Central memory CD4-positive, alpha-beta T cell (primary cell): ENCODE results near the gene OSBPL7.

Source experiments
- DNase-seq: peaks from one replicate; pipeline ENCODE4 v3.0.0; 2022

The OSBPL7 gene

DNA sequence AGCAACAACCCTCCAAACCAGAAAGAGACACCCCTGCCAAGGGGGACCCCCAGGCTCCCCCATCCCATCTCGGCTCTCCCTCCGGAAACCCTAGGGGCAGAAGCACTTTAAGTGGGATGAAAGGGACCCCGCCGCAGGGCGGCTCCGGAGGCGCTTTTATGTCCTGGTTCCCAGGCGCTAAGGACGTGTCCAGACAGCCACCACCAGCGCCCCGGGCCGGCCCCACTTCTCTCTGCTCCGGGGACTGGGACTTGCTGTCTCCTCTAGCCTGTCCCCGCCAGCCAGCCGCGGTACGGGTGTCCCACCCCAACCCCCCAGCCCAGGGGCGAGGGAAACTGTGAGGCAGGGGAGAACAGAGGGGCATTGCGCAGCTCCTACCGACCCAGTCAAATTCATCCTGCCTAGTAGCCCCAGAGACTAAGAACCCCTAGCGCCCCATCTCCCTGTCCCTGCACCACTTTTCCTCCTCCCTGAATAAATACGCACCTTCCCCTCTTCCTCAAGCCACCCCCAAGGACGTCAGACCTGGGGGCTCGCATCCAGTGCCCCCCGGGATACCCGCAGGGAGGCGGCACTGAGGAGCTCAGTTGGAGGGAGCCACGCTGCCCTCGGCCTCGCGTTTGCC, 25.2 kb upstream of the OSBPL7 start:
- DNase-seq, result no peak

DNA sequence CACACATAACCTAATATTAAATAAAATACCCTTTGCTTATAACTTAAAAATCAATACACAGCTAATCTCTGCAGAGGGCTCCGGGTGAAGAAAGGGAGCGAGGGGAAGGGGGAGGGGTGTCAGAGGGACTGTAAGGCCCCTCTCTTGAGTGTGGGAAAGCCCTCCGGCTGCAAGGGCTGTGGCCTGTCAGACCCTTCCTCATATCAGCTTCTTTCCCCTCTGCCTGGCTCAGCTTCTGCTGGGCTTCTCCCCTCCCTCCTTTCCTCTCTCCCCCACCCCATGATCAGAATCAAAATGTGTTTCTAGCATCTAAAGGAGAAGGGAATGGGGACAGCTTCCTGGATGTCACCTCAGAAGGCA, 24.1 kb upstream of the OSBPL7 start:
- DNase-seq, result no peak

DNA sequence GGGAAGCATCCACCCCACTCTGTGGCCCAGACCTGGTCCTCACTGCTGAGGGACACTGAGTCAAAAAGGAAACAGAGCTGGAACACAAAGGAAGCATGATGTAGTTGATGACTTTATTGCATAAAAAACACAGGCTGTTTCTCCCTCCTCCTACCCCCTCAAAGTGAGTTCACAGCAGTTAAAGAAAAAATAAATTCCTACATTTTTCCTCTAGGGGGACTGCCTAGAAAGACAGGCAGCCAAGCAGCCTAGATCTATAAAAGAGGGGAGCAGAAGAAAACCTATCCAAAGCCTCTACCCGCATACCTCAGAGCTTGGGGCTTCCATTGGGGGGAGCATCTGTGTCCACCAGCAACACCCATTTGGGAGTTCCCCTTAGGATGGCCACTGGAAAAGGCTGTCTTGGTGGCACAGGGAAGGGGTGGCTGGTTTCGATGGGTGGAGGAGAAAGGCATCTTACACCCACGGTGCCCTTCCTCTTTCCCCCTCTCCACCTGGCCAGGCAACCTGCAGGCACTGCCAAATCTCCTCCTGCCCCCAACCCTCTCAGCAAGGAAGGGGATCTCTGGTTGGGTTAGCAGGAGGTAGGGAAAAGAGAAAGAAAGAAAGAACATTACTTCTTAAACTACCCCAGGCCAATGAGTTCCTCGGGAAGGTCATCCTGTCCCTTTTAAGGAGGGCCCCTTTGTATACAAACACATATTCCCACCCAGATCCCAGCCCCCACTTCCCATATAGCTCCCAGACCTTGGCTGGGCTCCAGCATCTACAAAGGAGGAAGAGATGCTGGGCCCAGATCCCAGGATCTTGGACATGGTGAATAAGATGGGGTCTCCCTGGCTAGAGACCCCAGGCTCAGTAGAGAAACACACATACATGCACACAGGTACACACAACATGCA, 23.5 kb upstream of the OSBPL7 start:
- DNase-seq, result no peak

DNA sequence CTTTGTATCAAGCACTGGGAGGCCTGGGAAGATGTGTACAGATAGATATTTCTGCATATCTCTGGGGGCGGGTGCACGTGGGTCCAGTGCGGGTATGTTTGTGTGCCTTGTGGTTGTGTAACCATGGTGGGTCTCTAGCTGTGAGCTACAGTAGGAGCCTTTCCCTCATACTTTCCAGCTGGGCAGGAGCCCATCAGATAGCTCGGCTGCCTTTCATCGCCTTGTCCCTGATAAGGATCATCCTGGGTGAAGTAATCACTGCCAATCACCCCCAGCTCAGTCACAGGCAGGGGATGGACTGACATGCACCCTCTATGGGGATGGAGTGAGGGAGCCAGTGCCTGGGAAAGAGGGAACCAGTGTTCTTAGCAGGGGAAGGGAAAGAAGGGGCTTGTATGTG, 22.6 kb upstream of the OSBPL7 start:
- DNase-seq, result no peak

DNA sequence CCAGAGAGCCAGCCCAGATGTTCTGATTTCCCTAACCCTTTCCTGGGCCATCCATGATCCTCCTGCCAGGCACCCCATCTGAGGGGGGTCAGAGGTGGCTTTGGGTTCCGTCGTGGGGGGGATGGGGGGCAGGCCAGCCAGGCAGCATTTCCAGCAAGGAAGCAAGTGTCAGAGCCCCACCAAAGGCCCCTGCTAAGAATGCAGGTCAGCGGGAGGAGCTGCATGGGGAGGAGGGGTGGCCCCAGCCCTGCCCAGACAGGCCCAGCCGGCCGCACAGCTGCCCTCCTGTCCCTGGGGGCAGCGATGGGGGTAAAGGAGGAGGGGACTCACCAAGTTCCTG, 21.8 kb upstream of the OSBPL7 start:
- no peak for DNase-seq

DNA sequence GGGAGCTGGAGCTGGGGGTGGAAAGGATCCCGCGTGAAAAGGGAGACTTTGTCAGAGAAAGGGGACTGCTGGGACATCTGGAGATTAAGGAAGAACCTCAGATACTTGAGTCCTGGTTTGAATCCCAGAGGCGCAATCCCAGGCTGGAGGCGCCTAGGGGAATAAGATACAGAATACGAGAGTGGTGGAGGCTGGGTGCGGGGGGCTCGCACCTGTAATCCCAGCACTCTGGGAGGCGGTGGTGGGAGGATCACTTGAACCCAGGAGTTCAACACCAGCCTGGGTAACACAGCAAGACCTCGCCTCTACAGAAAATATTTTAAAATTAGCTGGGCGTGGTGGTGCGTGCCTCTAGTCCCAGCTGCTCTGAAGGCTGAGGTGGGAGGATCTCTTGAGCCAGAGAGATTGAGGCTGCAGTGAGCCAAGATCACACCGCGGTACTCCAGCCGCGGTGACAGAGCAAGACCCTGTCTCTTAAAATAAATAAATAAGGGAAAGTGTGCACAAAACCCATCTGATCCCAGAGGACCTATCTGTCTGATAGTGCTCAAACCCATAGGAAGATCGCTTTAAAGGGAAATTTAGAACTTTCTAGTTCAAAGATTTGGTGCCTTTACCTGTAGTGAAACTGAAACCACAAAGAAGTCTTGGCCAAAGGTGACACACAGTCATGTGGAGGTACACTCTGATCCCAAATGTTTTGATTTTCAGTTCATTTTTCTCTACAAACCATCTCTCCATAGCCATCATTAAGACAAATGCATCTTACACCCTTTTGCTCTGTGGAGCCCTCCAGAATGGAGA, 20.1 kb upstream of the OSBPL7 start:
- DNase-seq, result no peak

DNA sequence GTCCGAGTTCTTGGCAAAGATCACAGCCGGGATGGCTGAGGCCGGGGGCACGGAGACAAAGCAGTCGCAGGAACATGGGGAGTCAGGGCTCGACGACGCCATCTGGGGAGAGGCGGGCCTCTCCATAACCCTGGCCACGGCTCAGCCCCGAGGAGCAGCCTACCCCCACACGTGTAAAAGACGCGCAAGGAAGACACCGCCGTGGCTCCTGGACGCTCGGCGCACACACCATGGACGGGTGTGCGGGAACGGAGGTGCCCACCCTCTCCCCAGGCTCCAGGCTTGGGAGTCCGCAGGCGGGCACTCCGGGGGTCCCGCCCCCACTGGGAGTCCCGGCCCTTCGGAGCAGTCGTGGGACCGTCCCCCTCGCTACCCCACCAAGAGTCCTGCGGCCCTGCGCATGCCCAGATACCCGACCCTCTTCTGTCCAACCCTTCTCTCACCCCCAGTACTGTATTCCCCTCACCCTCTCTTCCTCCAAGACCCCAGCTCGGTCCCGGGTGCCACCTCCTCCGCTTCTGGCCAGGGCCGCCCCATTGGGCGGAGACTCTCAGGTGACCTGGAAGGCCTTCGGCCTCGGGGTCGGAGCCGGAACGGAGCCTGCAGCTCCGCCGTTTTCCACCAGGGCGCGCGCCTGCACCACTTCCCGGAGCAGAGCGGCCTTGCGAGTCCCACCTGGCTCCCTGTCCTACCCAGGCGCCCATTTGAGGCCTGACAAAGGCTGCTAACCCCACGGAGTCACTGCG, 19.3 kb upstream of the OSBPL7 start, which contains the start of gene SCRN2:
TSS of gene SCRN2 (minus strand) at position 532 of the 746 bp plus-strand sequence. CDS start at position 102, 430 bp downstream.
- peak; percentile 76 for DNase-seq

DNA sequence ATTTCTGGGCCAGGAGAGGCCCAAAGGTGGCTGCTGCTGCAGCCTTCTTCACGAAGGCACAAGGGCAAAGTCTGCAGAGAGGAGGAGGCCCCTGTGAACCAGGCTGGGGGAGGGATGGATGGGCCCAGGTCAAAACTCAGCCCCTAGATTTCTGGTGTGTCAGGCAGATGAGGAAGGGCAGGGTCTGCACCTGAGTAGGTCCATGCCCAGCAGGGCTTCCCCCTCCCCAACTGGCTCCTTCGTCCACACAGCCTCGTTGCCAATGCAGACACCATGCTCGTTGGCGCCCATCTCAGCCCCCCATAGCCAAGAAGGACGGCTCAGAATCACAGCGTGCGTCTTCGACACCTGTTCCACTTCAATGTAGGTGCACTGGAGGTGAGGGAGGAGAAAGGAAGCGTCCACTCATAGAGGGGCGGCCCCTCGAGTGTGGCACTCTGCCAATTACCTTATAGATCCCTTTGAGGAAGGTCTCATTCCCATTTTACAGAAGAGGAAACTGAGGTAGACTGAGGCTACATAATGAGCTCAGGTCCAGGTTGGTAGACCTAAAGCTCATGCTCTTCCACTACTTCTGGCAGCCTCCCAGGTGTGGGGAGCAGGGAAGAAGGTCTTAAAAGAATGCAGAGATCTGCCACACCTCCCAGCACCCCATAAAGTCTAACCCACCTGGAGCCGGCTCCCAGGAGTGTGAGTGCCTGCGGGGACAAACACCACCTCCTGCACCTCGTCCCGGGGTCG, 18.6 kb upstream of the OSBPL7 start:
- no peak for DNase-seq

DNA sequence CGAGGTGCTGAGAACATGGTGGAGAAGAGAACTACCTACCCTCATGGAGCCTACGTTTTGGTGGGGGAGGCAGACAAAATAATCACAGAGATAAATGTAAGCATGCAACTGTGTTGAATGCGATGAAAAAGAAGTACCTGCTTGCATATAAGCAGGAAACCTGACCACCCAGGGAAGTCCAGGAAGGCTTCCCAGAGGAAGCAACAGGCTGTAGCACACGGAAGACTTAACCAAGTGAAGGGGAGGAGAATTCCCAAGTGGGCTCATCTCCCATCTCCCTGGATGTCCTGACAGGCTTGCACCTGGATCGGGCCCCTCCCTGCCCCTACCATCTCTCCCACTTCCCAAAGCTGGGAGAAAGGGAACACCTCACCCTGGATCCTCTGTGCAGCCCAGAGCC, 17.5 kb upstream of the OSBPL7 start:
- DNase-seq, result no peak

DNA sequence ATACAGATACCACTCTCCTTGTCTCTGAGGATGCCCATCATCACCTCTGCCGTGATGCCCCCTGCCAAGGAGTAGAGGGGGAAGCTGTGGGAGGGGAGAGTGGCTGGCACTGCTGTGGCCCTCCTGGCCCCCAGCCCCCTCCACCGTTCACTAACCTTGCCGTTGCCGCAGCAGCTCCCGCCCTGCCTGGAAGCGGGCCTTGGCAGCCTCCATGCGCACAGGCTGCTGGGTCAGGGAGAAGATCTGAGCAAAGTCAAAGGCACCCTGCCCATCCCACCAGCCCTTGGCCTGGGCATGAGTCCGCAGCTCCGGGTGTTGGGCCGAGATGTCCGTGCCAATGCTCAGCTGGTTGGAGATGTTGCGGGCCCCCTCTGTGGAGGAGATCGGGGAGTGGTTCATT, 17.0 kb upstream of the OSBPL7 start:
- DNase-seq, result no peak

DNA sequence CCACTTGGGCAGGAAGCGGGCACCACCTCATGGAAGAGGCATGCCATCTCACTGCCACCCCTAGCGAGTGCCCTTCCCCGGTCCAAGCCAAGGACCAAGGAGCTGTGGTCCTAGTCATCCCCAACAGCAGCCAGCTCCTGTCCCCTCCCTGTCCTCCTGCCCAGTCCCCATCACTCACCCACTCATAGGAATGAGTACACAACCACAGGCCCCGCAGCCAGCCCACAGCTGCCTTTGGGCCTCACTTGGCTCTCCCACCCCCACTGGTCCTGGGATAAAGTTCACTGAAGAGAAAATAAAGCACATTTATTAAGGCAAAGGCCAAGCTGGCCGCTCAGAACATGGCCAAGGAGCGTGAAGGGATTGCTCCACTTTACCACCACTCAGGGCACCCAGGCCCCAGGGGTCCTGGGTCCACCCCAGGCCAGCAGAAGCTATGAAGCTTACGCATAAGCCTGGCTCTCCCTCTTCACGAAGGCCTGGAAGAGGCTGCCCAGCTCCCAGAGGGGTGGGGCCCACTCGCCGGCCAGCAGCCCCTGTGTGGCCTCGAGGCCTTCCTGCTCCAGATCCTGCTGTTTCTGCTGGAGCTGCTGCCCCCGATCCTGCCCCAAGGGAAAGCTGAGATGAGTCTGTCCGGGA, 15.9 kb upstream of the OSBPL7 start:
- DNase-seq, result no peak

DNA sequence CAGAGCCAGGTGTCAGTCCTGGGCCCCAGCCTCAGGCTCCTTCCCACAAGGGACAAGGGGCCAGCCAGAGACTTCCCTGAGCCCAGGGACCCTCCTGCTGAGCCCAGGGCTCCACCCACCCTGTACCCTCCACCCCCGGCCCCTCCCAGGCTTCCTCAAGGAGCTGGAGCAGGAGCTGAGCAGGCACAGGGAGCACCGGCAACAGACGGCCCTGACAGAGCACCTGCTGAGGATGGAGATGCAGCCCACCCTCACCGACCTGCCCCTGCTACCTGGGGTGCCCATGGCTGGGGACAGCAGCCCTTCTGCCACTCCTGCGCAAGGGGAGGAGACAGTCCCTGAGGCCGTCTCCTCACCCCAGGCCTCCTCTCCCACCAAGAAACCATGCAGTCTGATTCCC, 15.0 kb upstream of the OSBPL7 start:
- no peak for DNase-seq

DNA sequence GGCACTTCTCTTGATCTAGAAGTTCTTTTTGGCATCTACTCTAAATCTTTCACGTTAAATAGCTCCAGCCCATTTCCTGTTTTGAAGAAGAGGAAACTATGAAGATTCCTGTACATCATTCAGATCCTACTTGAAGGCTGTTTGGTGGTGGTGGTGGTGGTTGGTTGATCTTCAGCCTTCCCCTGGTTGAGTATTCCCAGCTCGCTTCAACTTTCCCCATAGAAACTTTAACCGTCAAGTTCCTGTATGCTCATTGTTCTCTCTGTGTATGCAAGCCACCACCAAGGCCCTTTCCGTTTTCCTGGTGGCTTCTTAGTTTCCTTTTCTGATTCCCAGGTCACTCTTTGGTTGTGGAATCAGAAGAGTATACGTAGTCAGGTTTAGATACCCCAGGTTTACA, 13.2 kb upstream of the OSBPL7 start:
- DNase-seq, result no peak

DNA sequence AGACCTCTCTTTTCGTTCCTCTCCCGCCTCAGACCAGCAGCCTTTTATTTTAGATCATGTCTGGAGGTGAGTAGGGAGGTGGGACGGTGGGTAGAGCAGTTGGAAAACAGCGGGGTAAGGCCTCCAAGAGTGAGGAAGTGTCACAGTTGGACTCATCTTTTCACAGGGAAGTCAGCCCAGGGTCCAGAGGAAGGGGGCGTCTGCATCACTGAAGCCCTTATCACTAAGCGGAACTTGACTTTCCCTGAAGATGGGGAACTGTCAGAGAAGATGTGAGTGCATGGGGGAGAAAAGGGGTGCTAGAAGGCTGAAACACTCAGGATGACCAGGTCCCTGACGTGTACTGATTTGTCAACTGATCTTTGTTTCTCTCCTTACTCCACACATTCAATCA, 10.3 kb upstream of the OSBPL7 start:
- DNase-seq, result no peak

DNA sequence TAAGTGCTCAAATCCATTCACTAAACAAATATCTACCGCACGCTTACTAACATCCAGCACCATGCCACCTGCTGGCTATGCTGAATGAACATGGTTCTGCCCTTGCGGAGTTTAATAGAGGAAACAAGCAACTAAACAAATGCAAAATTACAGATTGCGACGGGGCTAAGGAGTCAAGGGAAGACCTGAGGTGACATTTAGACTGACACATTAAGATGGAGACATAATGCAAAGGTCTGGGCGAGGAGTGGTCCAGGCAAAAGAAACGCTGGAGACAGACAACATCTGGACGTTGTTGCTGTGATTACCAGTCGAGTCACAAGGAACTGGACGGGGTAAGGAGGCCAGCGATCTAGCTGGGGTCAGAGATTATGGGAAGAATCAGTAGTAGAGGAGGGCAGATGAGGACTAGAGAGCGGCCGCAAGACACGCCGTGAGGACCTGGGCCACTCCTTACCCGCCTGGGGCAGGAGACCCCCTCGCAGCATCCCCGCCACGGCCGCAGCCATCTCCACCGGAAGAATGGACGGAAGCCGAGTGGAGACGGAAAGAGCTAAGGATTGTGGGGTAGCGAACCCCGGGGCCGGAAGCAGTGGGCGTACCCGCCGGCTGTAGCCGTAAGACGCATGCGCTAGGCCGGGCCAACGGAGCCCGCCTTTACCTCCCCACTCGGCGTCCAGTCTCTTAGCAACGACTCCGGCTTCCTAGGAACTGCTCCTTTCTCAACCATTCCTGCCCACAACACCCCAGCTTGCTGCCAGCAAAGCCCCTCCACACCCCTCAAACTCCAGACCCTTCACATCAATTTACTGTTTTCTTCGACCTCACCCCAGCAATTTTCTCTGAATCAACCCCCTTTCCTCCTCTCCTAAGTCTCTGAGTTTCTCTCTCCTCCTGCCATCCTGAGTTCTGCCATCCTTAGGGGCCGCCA, 9.7 kb upstream of the OSBPL7 start, which contains the start of the genes LRRC46 and MRPL10:
TSS of gene LRRC46 (plus strand) at position 668 of the 931 bp plus-strand sequence. CDS start 320 bp downstream, outside the sequence.
TSS of gene MRPL10 (minus strand) at position 539 of the 931 bp plus-strand sequence. CDS start at position 509, 30 bp downstream.
- DNase-seq, result peak; percentile 89

DNA sequence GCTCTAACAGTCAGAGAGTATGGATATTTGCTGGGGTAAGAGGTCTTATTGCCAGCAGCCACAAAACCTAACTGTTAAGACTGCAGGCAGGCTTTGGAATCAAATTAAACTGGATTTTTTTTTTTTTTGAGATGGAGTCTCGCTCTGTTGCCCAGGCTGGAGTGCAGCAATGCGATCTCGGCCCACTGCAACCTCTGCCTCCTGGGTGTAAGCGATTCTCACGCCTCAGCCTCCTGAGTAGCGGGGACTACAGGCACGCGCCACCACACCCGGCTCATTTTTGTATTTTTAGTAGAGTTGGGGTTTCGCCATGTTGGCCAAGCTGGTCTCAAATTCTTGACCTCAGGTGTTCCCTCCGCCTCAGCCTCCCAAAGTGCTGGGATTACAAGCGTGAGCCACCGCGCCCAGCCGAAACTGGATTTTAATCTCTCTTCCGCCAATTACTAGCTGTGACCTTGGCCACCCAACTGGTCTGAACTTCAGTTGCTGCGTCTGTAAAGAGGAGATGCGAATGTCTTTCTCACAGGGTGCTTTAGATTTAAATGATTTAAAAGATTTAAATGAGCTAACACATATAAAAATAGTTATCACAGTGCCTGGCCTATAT, 8.9 kb upstream of the OSBPL7 start:
- no peak for DNase-seq

DNA sequence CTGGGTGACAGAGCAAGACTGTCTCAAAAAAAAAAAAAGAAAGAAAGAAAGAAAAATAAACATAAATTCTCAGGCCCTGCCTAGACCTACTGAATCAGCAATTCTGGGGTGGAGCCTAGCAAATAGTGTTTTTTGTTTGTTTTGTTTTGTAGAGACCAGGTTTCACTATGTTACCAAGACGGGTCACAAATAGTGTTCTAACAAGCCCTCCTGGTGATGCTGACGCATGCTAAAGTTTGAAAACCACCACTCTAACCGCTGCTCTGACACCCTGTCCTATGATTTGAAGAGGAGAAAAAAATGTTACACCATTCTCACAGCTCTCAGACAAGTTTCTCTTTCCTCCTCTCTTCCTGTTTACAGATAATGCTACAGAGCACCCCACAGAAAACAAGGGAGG, 8.3 kb upstream of the OSBPL7 start:
- peak; percentile 86 for DNase-seq

DNA sequence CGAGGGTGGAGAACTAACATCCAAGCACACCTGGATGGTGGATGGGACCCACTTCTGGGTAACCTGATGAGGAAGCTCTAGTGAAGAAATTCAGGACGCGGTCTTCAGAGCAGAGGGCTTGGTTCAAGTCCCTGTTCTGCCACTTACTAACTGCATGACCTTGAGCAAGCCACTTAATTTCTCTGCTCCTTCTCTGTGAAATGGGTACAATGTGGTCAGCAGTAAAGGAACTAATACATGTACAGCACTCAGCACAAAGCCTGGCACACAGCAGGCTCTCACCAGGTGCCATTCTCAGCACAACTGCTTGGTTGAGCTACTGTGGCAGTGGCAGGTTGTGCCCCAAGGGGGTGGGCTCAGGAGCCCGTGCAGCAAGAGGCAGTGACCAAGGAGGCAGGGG, 1.9 kb upstream of the OSBPL7 start:
- DNase-seq, result no peak

DNA sequence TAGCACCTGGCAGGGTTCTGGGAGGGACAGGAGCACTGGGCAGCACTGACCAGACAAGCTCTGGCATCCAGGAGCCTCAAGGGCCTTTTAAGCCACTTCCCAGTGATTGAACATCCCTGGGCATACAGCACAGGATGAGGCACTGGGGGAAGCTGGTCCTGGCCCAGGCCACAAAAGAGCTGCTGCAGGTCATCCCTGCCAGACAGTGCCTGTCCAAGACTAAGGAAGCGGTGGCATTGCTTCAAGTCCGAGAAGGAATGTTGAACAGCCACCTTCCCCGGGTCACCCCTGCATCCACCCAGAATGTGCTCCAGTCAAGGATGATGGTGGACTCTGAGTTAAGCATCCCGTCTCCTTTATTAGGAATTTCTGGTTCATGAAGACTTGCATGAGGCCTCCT, 1.2 kb upstream of the OSBPL7 start:
- DNase-seq, result no peak

DNA sequence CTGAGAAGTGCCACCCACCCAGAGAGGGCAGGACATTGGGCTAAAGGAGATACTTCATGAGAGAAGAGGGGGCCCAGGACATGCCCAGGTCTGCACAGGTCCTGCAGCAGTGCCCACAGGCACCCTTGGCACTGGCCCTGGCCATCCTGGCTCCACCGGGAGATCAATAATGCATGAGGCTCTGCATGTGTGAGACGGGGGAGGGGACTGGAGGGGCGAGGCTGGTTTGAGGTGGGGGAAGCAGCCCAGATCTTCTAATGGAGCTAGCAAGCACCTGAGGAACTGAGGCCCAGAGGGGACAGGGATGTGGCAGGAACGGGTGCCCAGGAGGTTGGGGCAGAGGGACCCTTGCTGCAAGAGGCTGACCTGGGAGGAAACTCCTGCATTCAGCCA, 567 bp downstream of the OSBPL7 start:
- no peak for DNase-seq
